HEK293 (cell line): ENCODE data around the gene TRAPPC6A.

Source experiments
- CTCF ChIA-PET: fragments of 350-600 bp; formaldehyde crosslinking; extraction: SDS; loops from one replicate; lab custom pipeline; 2021; ENCODE audit warnings: antibody characterized with exemption; lab: Yijun Ruan, JAX
- POLR2A ChIA-PET: fragments of 300-600 bp; formaldehyde crosslinking; extraction: SDS; loops from one replicate; lab custom pipeline; 2020; ENCODE audit warnings: antibody characterized with exemption, inconsistent platforms; lab: Yijun Ruan, JAX
- H3K27ac ChIP-seq: fragments of 200-500 bp; sonication (Bioruptor generic); 2 replicates; pipeline ENCODE4 v1.5.1; 2014; ENCODE audit warnings: low read depth, low read length, control low read depth, inconsistent platforms; ENCODE audit errors: extremely low read depth
- H3K36me3 ChIP-seq, 2 experiments: fragments of 200-500 bp in 1 of 2; sonication (Bioruptor generic) in 1 of 2; 1 replicate in 1 of 2; 2 replicates in 1 of 2; pipeline ENCODE4 v1.5.1; 2014 to 2017; ENCODE audit warnings: inconsistent platforms in 2 of 2, low read length in 2 of 2; ENCODE audit not compliant: control insufficient read depth in 2 of 2, insufficient read depth in 1 of 2
- H3K4me1 ChIP-seq: fragments of 200-500 bp; sonication (Bioruptor generic); 2 replicates; pipeline ENCODE4 v1.5.1; 2014; ENCODE audit warnings: mild to moderate bottlenecking, low read length, inconsistent platforms; ENCODE audit not compliant: control insufficient read depth, insufficient read depth
- H3K4me3 ChIP-seq: 2 replicates; pipeline ENCODE4 v1.5.1; 2011; ENCODE audit warnings: low read depth, mild to moderate bottlenecking, control low read depth, low read length, moderate library complexity
- H3K9me3 ChIP-seq: fragments of 200-500 bp; sonication (Bioruptor generic); 2 replicates; pipeline ENCODE4 v1.5.1; 2014; ENCODE audit warnings: low read depth, low read length, inconsistent platforms; ENCODE audit not compliant: control insufficient read depth, insufficient read depth
- GFI1B ChIP-seq: fragments of 450-650 bp; formaldehyde crosslinking; IDR thresholded peaks from 2 replicates; pipeline ENCODE4 v1.5.1; 2016; ENCODE audit warnings: missing biosample characterization, missing genetic modification characterization
- HOXA7 ChIP-seq: sonication (generic); formaldehyde crosslinking; IDR thresholded peaks from 2 replicates; pipeline ENCODE4 v1.8.1; 2022; ENCODE audit warnings: missing genetic modification reagents, borderline replicate concordance
- IKZF3 ChIP-seq: fragments of 450-650 bp; IDR thresholded peaks from 2 replicates; pipeline ENCODE4 v1.5.0; 2018; ENCODE audit warnings: missing biosample characterization, mild to moderate bottlenecking, missing genetic modification characterization, moderate library complexity
- OVOL3 ChIP-seq: fragments of 450-650 bp; formaldehyde crosslinking; IDR thresholded peaks from 2 replicates; pipeline ENCODE4 v1.5.1; 2016; ENCODE audit warnings: missing biosample characterization, missing genetic modification characterization
- SETDB1 ChIP-seq: IDR thresholded peaks from one replicate; pipeline ENCODE4 v1.6.1; 2017; ENCODE audit warnings: mild to moderate bottlenecking, low read length, moderate library complexity, mixed read lengths; ENCODE audit not compliant: insufficient read length
- TCF7L2 ChIP-seq: IDR thresholded peaks from 2 replicates; pipeline ENCODE4 v1.6.1; 2011; ENCODE audit warnings: low read depth, mild to moderate bottlenecking, inconsistent platforms, low read length, moderate library complexity, borderline replicate concordance
- ZBTB20 ChIP-seq: fragments of 450-650 bp; formaldehyde crosslinking; IDR thresholded peaks from 2 replicates; pipeline ENCODE4 v1.5.1; 2016; ENCODE audit warnings: missing biosample characterization, missing genetic modification characterization
- ZBTB48 ChIP-seq: fragments of 450-650 bp; formaldehyde crosslinking; IDR thresholded peaks from 2 replicates; pipeline ENCODE4 v1.5.1; 2016; ENCODE audit warnings: missing biosample characterization, missing genetic modification characterization
- ZNF114 ChIP-seq: fragments of 450-650 bp; formaldehyde crosslinking; IDR thresholded peaks from 2 replicates; pipeline ENCODE4 v1.5.0; 2017; ENCODE audit warnings: missing biosample characterization, missing genetic modification characterization
- ZNF138 ChIP-seq: fragments of 450-650 bp; formaldehyde crosslinking; IDR thresholded peaks from 2 replicates; pipeline ENCODE4 v1.5.1; 2016; ENCODE audit warnings: missing biosample characterization, missing genetic modification characterization, borderline replicate concordance
- ZNF223 ChIP-seq: fragments of 450-650 bp; formaldehyde crosslinking; IDR thresholded peaks from 2 replicates; pipeline ENCODE4 v1.5.1; 2016; ENCODE audit warnings: missing biosample characterization, missing genetic modification characterization
- ZNF23 ChIP-seq: fragments of 450-650 bp; formaldehyde crosslinking; IDR thresholded peaks from 2 replicates; pipeline ENCODE4 v1.5.1; 2016; ENCODE audit warnings: missing biosample characterization, missing genetic modification characterization, borderline replicate concordance
- ZNF292 ChIP-seq: fragments of 450-650 bp; formaldehyde crosslinking; IDR thresholded peaks from 2 replicates; pipeline ENCODE4 v1.5.1; 2016; ENCODE audit warnings: low read depth, missing biosample characterization, missing genetic modification characterization, borderline replicate concordance
- ZNF311 ChIP-seq: fragments of 450-650 bp; formaldehyde crosslinking; IDR thresholded peaks from 2 replicates; pipeline ENCODE4 v1.5.1; 2017; ENCODE audit warnings: missing biosample characterization, missing genetic modification characterization, borderline replicate concordance
- ZNF394 ChIP-seq: fragments of 450-650 bp; formaldehyde crosslinking; IDR thresholded peaks from 2 replicates; pipeline ENCODE4 v1.5.1; 2016; ENCODE audit warnings: missing biosample characterization, missing genetic modification characterization, mild to moderate bottlenecking, moderate library complexity, borderline replicate concordance
- ZNF404 ChIP-seq: fragments of 450-650 bp; formaldehyde crosslinking; IDR thresholded peaks from 2 replicates; pipeline ENCODE4 v1.5.1; 2017; ENCODE audit warnings: missing biosample characterization, missing genetic modification characterization
- ZNF416 ChIP-seq: fragments of 450-650 bp; formaldehyde crosslinking; IDR thresholded peaks from 2 replicates; pipeline ENCODE4 v1.5.1; 2016; ENCODE audit warnings: missing biosample characterization, missing genetic modification characterization
- ZNF514 ChIP-seq: fragments of 450-650 bp; formaldehyde crosslinking; IDR thresholded peaks from 2 replicates; pipeline ENCODE4 v1.5.1; 2016; ENCODE audit warnings: missing biosample characterization, missing genetic modification characterization
- ZNF555 ChIP-seq: fragments of 450-650 bp; formaldehyde crosslinking; conservative IDR thresholded peaks from 2 replicates; pipeline ENCODE4 v1.5.1; 2017; ENCODE audit warnings: missing biosample characterization, mild to moderate bottlenecking, missing genetic modification characterization, inconsistent platforms
- ZNF626 ChIP-seq: fragments of 450-650 bp; sonication (Bioruptor Pico); formaldehyde crosslinking; IDR thresholded peaks from 2 replicates; pipeline ENCODE4 v1.5.1; 2018; ENCODE audit warnings: missing biosample characterization, missing genetic modification characterization, inconsistent platforms
- ZNF660 ChIP-seq: fragments of 450-650 bp; IDR thresholded peaks from 2 replicates; pipeline ENCODE4 v1.5.1; 2018; ENCODE audit warnings: missing biosample characterization, mild to moderate bottlenecking, missing genetic modification characterization
- ZNF76 ChIP-seq: fragments of 450-650 bp; formaldehyde crosslinking; IDR thresholded peaks from 2 replicates; pipeline ENCODE4; 2016; ENCODE audit warnings: low read depth, missing biosample characterization, missing genetic modification characterization, borderline replicate concordance
- TF ChIP-seq, protein P1 (sequence below): fragments of 450-650 bp; formaldehyde crosslinking; IDR thresholded peaks from 2 replicates; pipeline ENCODE4 v1.5.1; 2017; ENCODE audit warnings: missing biosample characterization, missing genetic modification characterization
- TF ChIP-seq, protein P2 (sequence below): fragments of 450-650 bp; formaldehyde crosslinking; IDR thresholded peaks from 2 replicates; pipeline ENCODE4 v1.5.1; 2016; ENCODE audit warnings: missing biosample characterization, missing genetic modification characterization
- TF ChIP-seq, protein P3 (sequence below): fragments of 450-650 bp; formaldehyde crosslinking; IDR thresholded peaks from 2 replicates; pipeline ENCODE4 v1.5.1; 2016; ENCODE audit warnings: missing biosample characterization, missing genetic modification characterization

The TRAPPC6A gene

DNA sequence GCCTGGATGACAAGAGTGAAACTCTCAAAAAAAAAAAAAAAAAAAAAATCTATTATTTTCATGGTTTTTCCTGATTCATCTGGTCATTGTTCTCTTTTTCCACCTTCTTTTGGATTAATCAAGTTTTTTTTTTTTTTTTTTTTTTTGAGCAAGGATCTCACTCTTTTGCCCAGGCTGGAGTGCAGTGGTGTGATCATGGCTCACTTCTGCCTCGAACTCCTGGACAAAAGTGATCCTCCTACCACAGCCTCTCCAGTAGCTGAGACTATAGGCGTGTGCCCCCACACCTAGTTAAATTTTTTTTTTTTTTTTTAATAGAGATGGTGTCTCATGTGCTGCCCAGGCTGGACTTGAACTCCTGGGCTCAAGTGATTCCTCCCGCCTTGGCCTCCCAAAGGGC, 28.3 kb upstream of the TRAPPC6A start:
- CTCF ChIA-PET = interaction anchor here (0.6 to 0.8 kb wide), 3 partner anchors 19 to 334 kb away, joined by 3 to 4 read pairs (median 3); no protein-coding TSS in a partner anchor
- TF ChIP-seq HOXA7 (CRISPR knock-in tag) (no peak), ZNF660 (tag by site-specific recombination) (no peak), ZNF514 (tag by site-specific recombination) (no peak), ZNF404 (tag by site-specific recombination) (no peak), ZNF114 (tag by site-specific recombination) (no peak)
- TF ChIP-seq, protein P1, sequence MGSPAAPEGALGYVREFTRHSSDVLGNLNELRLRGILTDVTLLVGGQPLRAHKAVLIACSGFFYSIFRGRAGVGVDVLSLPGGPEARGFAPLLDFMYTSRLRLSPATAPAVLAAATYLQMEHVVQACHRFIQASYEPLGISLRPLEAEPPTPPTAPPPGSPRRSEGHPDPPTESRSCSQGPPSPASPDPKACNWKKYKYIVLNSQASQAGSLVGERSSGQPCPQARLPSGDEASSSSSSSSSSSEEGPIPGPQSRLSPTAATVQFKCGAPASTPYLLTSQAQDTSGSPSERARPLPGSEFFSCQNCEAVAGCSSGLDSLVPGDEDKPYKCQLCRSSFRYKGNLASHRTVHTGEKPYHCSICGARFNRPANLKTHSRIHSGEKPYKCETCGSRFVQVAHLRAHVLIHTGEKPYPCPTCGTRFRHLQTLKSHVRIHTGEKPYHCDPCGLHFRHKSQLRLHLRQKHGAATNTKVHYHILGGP (tag by site-specific recombination) = no peak
- Histone ChIP-seq H3K4me1 (no peaks in the 10 kb centered on the region), H3K9me3 (no peaks in the 10 kb centered on the region), H3K4me3 (no peak overlapping the region), H3K36me3 (no peaks in the 10 kb centered on the region; a peak in 1 of 3 replicates), H3K27ac (no peak overlapping the region)
- POLR2A ChIA-PET = no interaction called here

DNA sequence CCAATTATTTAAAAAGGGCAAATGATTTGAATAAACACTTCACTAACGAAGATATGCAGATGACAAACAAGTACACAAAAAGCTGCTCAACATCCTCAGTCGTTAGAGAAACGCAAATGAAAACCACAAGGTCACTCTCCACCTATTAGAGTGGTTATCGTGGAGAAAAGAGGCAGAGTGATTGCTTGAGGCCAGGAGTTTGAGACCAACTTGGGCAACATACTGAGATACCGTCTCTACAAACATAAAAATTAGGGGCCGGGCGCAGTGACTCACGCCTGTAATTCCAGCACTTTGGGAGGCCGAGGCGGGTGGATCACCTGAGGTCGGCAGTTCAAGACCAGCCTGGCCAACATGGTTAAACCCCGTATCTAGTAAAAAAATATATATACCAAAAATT, 27.8 kb upstream of the TRAPPC6A start:
- Histone ChIP-seq H3K27ac (no peak overlapping the region), H3K36me3 (no peaks in the 10 kb centered on the region; a peak in 1 of 3 replicates), H3K4me1 (no peaks in the 10 kb centered on the region), H3K9me3 (no peaks in the 10 kb centered on the region), H3K4me3 (no peak overlapping the region)
- CTCF ChIA-PET = interaction anchor here (0.7 to 0.9 kb wide), 2 partner anchors 18 to 26 kb away, joined by 3 read pairs; no protein-coding TSS in a partner anchor
- TF ChIP-seq ZNF223 (tag by site-specific recombination) = no peak
- TF ChIP-seq, protein P2, sequence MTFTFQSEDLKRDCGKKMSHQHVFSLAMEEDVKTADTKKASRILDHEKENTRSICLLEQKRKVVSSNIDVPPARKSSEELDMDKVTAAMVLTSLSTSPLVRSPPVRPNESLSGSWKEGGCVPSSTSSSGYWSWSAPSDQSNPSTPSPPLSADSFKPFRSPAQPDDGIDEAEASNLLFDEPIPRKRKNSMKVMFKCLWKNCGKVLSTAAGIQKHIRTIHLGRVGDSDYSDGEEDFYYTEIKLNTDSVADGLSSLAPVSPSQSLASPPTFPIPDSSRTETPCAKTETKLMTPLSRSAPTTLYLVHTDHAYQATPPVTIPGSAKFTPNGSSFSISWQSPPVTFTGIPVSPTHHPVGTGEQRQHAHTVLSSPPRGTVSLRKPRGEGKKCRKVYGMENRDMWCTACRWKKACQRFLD = no peak
- TF ChIP-seq TCF7L2 = no peak
- no peak for TF ChIP-seq ZNF76 (tag by site-specific recombination)
- TF ChIP-seq ZBTB20 (tag by site-specific recombination) = no peak
- POLR2A ChIA-PET = no interaction called here

DNA sequence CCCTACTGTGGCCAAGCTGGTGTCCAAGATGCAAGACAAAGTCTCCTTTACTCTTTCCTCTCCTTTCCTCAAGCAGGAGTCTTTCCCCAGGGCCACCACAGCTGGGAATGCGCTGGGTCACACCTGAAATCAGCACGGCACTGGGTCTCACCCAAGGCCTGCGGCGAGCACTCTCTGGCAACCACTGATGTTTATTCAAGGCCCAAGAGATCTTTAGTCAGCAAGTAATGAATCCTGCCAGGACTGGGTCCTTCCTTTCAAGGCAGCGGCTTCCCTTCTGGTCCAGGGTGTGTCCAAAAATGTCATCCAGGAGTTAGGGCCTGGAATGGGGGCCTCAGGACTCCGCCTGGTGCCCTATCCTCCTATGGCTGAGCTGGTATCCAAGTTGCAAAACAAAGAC, 24.6 kb upstream of the TRAPPC6A start:
- no peaks in the 10 kb centered on the region for H3K4me1 ChIP-seq
- POLR2A ChIA-PET = no interaction called here

More for the DNA sequence above, 24.6 kb upstream of the TRAPPC6A start:
- CTCF ChIA-PET = interaction anchor here (0.7 kb wide), 1 partner anchor 20 kb away, joined by 3 read pairs; no protein-coding TSS in a partner anchor
- Histone ChIP-seq H3K9me3 (no peaks in the 10 kb centered on the region), H3K27ac (no peak overlapping the region), H3K36me3 (no peaks in the 10 kb centered on the region), H3K4me3 (no peak overlapping the region)
- TF ChIP-seq ZNF626 (tag by site-specific recombination) = no peak
- no peak for TF ChIP-seq ZNF555 (tag by site-specific recombination)
- TF ChIP-seq, protein P1 (tag by site-specific recombination) = no peak
- no peak for TF ChIP-seq OVOL3
- no peak for TF ChIP-seq ZNF23 (tag by site-specific recombination)
- TF ChIP-seq ZNF292 (tag by site-specific recombination) = no peak
- TF ChIP-seq ZNF394 (tag by site-specific recombination) = no peak
- TF ChIP-seq ZNF138 (tag by site-specific recombination) = no peak
- TF ChIP-seq ZNF416 (tag by site-specific recombination) = no peak
- no peak for TF ChIP-seq IKZF3 (tag by site-specific recombination)
- no peak for TF ChIP-seq ZNF223 (tag by site-specific recombination)
- no peak for TF ChIP-seq ZNF114 (tag by site-specific recombination)
- no peak for TF ChIP-seq SETDB1
- TF ChIP-seq ZBTB20 (tag by site-specific recombination) = no peak
- TF ChIP-seq ZBTB48 = no peak
- TF ChIP-seq, protein P3, sequence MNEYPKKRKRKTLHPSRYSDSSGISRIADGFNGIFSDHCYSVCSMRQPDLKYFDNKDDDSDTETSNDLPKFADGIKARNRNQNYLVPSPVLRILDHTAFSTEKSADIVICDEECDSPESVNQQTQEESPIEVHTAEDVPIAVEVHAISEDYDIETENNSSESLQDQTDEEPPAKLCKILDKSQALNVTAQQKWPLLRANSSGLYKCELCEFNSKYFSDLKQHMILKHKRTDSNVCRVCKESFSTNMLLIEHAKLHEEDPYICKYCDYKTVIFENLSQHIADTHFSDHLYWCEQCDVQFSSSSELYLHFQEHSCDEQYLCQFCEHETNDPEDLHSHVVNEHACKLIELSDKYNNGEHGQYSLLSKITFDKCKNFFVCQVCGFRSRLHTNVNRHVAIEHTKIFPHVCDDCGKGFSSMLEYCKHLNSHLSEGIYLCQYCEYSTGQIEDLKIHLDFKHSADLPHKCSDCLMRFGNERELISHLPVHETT (tag by site-specific recombination) = no peak
- no peak for TF ChIP-seq ZNF311 (tag by site-specific recombination)
- TF ChIP-seq GFI1B (tag by site-specific recombination) = no peak
